ENCODE results near the gene ARHGEF4.

DNA sequence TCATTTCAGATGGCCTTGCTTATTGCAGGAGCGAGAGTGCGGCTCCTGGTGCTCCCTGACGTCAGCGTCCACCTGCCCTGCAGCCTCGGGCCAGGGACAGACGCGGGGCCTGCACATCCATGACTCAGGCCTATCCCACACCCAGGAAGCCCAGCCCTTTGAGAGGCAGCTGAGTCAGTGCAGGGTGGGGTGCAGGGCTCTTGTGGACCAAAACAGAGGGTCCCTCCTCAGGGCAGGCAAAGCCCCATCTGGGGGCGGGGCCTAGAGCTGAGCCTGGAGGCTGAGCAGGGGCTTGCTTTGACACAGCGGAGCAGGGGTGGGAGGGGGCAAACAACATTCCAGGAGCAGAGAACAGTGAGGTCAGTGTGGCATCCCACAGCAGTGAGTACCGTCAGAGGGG, 7.7 kb upstream of the ARHGEF4 start:
- no peak for TF ChIP-seq POLR2A (IDR thresholded peaks at IDR 0.05)
- TF ChIP-seq, protein P1, sequence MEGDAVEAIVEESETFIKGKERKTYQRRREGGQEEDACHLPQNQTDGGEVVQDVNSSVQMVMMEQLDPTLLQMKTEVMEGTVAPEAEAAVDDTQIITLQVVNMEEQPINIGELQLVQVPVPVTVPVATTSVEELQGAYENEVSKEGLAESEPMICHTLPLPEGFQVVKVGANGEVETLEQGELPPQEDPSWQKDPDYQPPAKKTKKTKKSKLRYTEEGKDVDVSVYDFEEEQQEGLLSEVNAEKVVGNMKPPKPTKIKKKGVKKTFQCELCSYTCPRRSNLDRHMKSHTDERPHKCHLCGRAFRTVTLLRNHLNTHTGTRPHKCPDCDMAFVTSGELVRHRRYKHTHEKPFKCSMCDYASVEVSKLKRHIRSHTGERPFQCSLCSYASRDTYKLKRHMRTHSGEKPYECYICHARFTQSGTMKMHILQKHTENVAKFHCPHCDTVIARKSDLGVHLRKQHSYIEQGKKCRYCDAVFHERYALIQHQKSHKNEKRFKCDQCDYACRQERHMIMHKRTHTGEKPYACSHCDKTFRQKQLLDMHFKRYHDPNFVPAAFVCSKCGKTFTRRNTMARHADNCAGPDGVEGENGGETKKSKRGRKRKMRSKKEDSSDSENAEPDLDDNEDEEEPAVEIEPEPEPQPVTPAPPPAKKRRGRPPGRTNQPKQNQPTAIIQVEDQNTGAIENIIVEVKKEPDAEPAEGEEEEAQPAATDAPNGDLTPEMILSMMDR (IDR thresholded peaks at IDR 0.05), result no peak

Data from suprapubic skin (tissue), 3 donors.